Mucosa of descending colon (tissue), 3 donors: ENCODE results near the gene BCKDHB. TPM values are rescaled to one million over a fixed set of nuclear protein-coding genes. Genes with fewer than 3 reads are reported as not detected.

Experiments
- ATAC-seq: fragments of 200-7000 bp; cut with Tn5 transposase; one replicate; pipeline ENCODE4 v1.9.1; 2020; ENCODE audit warnings: mild to moderate bottlenecking, moderate library complexity
- DNase-seq, 3 donors: peaks; one replicate each; pipeline ENCODE4 v3.0.0-alpha.2; 2020
- H3K36me3 ChIP-seq: fragments of 200-600 bp; one replicate; pipeline ENCODE4 v1.8.0; 2021; ENCODE audit warnings: low read depth, mild to moderate bottlenecking
- H3K4me1 ChIP-seq: fragments of 200-600 bp; one replicate; pipeline ENCODE4 v1.8.0; 2021; ENCODE audit warnings: low read depth, mild to moderate bottlenecking
- H3K4me3 ChIP-seq: fragments of 200-600 bp; one replicate; pipeline ENCODE4 v1.8.0; 2021; ENCODE audit warnings: mild to moderate bottlenecking
- H3K9me3 ChIP-seq: fragments of 200-600 bp; one replicate; pipeline ENCODE4 v1.8.0; 2021; ENCODE audit warnings: mild to moderate bottlenecking
- intact Hi-C, 2 donors: fragments of 100-400 bp; cut with DNase I in 1 of 2; cut with micrococcal nuclease in 1 of 2; formaldehyde crosslinking; loops; one replicate each; pipeline versions ENCODE4 v1.11.0 to v1.11.1; 2022; cut with DNase I, micrococcal nuclease
- total RNA-seq, 3 donors: library from RNA; stranded (reverse); fragmentation: NEBNext Ultra II Directional in 2 of 3; extraction: Animal tissue kit (Norgen Biotek cat#: 25700) in 2 of 3; gene quantifications; one replicate each; pipeline versions ENCODE4 v1.2.1 to v1.2.4, GENCODE V29; 2021 to 2023
- TF ChIP-seq, protein P1 (sequence below): fragments of 200-600 bp; IDR thresholded peaks from one replicate; pipeline ENCODE4 v1.8.0; 2022; ENCODE audit warnings: antibody characterized with exemption, mild to moderate bottlenecking
- donor health status: DM: no; HTN: no; CAD: no; lungs with moderate emphysema.
- donor health status: DM: no; HTN: no; CAD: no.
- donor health status: DM: no; HTN: yes; CAD: no.

BCKDHB gene
- total RNA-seq, 3 donors from 2014 or later, result 25.8 to 49.7 (median 45.1) TPM

DNA sequence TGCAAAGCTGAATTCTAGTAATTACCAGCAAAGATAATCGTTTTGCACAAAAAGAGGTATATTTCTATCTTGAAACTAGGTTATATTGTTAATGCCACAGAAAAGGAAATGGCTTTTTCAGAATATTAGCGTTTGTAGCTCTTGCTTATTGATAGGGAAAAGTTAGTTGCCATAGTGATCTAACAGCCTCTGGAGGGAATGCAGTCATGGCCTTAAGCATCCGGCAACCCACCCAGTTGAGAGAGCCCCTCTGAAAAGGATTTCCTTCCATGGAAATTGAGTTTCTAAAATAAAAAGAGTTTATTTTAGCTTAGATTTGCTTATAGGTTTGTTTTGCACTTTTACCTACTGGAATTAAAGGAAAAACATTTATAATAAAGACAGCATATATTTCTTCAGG lies 224.5 kb downstream of the BCKDHB start:
- H3K4me1 ChIP-seq, result no peaks in the 10 kb centered on the region
- TF ChIP-seq, protein P1, sequence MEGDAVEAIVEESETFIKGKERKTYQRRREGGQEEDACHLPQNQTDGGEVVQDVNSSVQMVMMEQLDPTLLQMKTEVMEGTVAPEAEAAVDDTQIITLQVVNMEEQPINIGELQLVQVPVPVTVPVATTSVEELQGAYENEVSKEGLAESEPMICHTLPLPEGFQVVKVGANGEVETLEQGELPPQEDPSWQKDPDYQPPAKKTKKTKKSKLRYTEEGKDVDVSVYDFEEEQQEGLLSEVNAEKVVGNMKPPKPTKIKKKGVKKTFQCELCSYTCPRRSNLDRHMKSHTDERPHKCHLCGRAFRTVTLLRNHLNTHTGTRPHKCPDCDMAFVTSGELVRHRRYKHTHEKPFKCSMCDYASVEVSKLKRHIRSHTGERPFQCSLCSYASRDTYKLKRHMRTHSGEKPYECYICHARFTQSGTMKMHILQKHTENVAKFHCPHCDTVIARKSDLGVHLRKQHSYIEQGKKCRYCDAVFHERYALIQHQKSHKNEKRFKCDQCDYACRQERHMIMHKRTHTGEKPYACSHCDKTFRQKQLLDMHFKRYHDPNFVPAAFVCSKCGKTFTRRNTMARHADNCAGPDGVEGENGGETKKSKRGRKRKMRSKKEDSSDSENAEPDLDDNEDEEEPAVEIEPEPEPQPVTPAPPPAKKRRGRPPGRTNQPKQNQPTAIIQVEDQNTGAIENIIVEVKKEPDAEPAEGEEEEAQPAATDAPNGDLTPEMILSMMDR, result no peak
- ATAC-seq (no peak), DNase-seq (no peak)
- intact Hi-C loops, result no loop called here
- H3K9me3 ChIP-seq, result no peaks in the 10 kb centered on the region
- no peaks in the 10 kb centered on the region for H3K36me3 ChIP-seq
- no peak overlapping the region for H3K4me3 ChIP-seq

DNA sequence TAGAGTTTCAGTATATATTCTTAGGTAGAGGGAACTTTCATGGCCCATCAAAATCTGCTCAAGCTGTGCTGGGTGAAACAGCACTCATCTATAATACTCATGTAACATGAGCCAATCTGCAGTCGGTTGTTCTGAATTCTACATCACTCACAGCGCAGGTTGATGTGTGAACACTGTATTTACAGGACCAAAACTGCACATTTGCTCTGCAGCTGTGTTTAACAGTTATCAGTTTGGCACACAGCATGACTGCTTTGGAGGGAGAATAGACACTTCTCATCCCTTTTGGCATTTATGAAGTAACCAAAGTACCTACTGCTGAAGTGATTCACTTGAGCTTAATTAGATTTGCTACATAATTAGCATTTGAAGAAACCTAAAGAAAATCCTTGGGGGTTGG lies 225.1 kb downstream of the BCKDHB start:
- no peaks in the 10 kb centered on the region for H3K4me1 ChIP-seq
- no peak for DNase-seq
- no peaks in the 10 kb centered on the region for H3K9me3 ChIP-seq
- H3K36me3 ChIP-seq, result no peaks in the 10 kb centered on the region
- H3K4me3 ChIP-seq, result no peak overlapping the region
- ATAC-seq, result no peak
- TF ChIP-seq, protein P1, result no peak
- intact Hi-C loops, result no loop called here

DNA sequence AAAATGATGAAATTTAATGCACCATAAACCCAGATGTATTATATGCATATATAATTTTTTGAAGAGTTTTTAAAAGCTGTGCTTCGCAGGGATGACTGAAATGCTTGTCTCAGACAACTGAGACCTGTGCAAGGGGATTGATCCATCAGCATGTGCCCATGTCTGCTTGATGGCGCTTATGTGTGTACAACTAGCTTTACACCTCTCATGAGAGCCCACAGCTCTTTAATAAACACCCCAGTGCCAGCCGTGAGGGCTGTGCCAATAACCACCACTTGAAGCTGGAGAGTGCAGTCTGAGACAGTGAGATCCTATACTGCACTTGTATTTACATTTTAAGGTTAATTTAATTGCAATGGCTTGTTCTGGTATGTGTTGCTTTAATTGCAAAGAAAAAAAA lies 225.5 kb downstream of the BCKDHB start:
- H3K9me3 ChIP-seq, result no peaks in the 10 kb centered on the region

DNA sequence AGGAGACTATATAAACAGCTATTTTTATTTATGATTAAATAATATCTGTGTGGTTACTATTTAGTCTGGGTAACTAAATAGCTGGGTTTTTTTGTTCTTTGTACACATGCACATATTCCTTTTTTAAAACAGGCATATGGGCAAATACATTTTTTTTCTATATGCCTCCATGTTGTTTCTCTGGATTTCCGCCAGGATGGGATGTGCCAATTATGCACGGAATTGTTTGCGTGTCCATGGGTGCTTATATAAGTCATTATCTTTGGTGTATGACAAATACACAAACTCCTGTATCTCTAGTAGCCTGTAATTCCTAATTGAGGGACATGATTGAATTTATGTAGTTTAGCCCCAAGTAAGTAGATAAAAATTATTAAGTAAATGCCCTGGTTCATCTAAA lies 226.9 kb downstream of the BCKDHB start:
- Histone ChIP-seq H3K4me3 (no peak overlapping the region), H3K9me3 (no peaks in the 10 kb centered on the region), H3K4me1 (no peaks in the 10 kb centered on the region), H3K36me3 (no peaks in the 10 kb centered on the region)
- DNase-seq (no peak), ATAC-seq (no peak)
- intact Hi-C loops, result no loop called here
- TF ChIP-seq, protein P1, result no peak

More for the DNA sequence above, 225.5 kb downstream of the BCKDHB start:
- H3K36me3 ChIP-seq, result no peaks in the 10 kb centered on the region
- DNase-seq, result no peak
- TF ChIP-seq, protein P1, result no peak
- no peak for ATAC-seq
- intact Hi-C loops, result no loop called here
- H3K4me3 ChIP-seq, result no peak overlapping the region
- H3K4me1 ChIP-seq, result no peaks in the 10 kb centered on the region

DNA sequence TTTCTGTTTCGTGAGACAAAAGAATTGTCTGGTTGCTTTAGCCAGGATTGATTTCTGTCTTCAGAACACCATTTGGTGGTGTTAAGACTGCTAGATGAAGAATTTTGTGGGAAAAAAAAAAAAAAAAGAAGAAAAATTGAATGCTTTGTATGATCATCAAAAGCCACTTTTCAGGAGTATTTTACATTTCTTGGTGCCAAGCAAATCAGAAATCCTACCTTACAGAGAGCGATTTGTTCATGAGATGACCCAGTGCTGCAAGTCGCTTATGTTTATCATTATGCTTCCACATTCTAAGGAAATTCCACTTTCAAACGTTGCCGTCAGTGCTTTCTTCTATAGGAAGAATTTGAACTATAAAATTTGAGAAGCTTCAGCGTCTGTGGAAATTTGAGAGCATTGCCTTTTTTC lies 228.7 kb downstream of the BCKDHB start:
- no peaks in the 10 kb centered on the region for H3K36me3 ChIP-seq
- no peaks in the 10 kb centered on the region for H3K9me3 ChIP-seq
- intact Hi-C loops, result no loop called here
- no peak overlapping the region for H3K4me3 ChIP-seq
- no peak for DNase-seq
- TF ChIP-seq, protein P1, result no peak
- ATAC-seq, result no peak
- H3K4me1 ChIP-seq, result no peaks in the 10 kb centered on the region

DNA sequence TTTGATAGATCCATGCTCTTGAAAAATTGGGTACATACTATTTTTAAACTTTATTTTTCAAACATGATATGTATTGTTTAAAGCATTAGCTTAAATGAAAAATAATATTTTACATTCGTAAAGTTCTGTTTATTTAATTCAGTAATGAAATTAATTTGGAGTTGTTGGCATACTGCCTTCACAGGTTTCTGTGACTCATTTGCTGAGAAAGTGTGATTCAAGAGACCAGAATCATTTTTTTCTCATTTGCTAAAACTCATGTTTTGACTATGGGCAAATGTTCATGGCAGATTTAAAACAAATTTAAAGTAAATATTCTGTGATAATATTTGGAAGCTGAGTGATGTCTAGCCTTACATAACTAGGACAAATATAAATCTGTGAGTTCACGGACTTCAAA lies 230.4 kb downstream of the BCKDHB start:
- TF ChIP-seq, protein P1, result no peak
- DNase-seq (no peak), ATAC-seq (no peak)
- Histone ChIP-seq H3K4me3 (no peak overlapping the region), H3K4me1 (no peaks in the 10 kb centered on the region), H3K36me3 (no peaks in the 10 kb centered on the region), H3K9me3 (no peaks in the 10 kb centered on the region)
- intact Hi-C loops, result no loop called here
